Measurements from ENCODE around the gene ALG12.

Gene ALG12

DNA sequence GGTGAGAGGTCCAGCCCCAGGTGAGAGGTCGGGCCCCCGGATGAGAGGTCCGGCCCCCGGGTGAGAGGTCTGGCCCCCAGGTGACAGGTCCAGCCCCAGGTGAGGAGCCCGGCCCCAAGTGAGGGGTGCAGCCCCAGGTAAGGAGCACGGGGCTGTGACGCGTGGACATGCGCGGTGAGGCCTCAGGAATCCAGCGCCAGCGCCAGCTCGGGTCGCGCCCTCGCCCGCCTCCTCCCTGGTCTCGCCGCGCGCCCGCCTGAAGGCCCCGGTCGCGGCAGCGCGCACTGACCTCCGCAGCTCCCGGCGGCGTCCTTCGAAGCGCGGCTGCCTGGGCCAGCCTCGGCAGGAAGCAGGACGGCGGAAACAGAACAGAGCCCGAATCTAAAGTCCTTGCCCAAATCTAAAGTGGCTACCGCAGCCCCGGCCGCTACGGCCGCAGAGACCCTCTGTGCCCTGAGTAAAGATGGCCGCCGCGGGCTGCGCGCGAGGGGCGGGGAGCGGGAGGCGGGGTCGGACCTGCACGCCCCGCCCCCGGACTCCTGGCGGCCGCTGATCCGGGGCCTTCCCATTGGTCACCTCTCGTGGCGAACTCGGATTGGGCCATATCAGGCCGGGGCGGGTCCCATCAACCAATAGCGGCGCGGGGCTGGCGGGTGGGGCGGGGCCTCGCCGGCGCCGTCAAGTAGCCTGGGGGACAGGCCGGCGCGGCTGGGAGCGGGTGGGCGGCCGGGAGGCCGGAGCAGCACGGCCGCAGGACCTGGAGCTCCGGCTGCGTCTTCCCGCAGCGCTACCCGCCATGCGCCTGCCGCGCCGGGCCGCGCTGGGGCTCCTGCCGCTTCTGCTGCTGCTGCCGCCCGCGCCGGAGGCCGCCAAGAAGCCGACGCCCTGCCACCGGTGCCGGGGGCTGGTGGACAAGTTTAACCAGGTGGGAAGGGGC is at the start of gene ALG12, which contains the start of gene CRELD2:
Gene ALG12 (minus strand): TSS at position 465 of the 937 bp plus-strand sequence. CDS start 4,673 bp downstream, outside the sequence.
Gene CRELD2 (plus strand): TSS at position 661 of the 937 bp plus-strand sequence. CDS start 136 bp downstream, at position 797.
- peak; percentile 93 for DNase-seq

DNA sequence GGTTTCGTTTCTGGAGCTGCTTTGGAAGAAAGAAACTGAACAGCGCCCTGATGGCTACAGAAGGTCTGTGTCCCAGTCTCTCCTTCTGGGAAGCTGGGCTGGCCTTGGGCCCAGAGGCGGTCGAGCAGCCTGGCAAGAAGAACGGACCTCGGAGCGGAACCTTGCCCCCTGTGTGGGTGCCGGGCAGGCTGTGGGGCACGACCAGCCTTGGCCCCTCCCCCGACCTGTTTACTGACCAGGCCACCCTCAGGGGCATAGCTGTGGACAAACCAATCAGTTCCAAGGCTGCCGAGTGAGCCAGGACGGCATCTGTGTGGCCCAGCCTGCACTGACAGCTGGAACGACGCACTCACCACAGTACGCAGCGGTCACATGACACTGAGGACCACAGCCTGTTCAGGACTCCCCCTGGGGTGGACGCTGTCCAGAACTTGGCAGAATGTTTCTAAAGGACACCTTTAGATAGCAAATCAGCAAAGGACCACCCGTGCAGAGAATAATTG is 49.5 kb upstream of the ALG12 start:
- no peak for DNase-seq

DNA sequence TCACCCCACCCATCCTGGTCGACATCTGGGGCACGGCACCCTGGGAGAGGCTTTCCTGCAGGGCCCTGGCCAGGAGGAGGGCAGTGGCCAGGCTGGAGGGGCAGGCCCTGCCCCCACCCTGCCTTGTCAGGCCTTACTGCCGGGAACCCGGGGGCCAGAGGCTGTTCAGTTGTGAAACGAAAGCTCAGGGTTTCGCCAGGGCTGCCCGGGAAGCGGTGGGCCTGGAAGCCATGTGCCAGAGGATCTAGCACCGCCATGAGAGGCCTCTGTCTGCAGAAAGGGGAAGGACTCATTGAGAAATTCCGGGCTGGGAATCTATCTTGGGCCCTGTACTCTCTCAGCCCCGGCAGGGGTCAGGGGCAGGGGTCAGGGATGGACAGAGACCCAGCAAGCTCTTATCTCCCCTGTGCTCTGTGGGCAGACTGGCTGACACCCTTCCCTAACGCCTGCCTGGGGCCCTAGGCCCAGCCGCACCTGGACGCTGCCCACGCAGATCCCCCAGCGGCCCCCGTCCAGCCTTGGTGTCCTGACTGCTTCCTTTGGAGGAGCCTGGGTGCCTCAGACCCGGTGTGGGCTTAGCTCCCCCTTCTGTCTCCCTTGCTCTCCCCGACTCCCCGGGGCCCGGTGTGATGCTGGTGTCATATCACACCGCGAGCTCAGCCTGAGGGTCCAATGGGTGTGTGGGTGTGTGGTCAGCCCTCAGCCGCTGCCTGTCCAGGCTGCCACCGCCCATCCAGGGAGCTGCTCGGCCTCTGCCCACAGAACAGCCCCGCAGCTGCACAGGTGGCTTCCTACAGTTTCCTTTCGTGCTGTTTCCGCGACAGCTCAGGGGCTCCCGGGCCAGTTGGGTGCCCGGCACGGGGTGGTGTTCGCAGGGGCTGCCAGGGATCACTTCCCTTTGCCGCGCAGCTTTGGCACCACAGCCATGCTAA is 48.8 kb upstream of the ALG12 start:
- no peak for DNase-seq

- DNase-seq, result no peak
These were observed 48.0 kb upstream of the ALG12 start for GRCh38 chr22:49966041-49966773.

- no peak for DNase-seq
These were observed 47.1 kb upstream of the ALG12 start for GRCh38 chr22:49965091-49966040.

DNA sequence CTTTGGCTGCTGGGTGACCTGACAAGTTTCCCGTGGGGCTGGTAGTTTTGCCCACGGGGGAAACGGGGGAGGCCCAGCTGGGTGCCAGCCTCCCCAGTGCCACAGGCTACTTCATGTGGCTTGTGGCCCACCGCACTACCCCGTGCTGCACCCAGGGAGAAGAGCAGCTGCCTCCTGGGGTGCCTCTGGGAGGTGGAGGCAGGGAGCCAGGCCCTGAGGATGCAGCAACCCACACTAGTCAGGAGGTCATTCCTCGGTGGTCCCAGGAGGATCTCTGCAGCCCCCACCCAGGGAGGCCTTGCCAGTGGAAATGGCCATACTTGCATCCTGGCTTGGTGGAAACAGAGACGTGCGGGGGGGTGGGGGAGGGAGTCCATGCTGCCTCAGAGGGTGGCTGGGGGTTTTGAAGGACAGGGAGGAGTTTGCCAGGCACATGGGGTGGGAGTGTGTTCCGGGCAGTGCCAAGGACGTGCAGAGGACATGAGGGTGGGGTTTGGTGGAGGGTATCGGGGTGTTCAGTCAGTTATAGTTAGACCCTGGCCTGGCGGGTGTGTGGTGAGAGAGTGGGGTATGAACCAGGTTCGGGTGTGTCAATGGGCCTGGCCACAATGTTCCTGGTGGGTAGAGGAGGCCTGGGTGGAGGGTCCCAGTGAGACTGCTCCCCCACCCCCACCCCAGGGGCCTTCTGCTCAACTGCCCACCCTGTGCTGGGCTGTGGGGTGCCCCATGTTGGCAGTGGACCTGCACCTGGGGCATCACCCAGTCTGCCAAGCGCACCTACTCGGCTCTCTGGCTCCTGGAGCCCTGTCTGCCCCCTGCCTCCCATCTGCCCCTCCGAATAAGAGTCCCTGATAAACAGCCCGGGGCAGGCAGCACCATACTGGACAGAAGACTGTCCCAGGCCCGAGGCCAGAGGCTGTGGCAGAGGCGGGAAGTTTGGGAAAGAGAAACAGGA is 46.2 kb upstream of the ALG12 start:
- DNase-seq, result no peak

DNA sequence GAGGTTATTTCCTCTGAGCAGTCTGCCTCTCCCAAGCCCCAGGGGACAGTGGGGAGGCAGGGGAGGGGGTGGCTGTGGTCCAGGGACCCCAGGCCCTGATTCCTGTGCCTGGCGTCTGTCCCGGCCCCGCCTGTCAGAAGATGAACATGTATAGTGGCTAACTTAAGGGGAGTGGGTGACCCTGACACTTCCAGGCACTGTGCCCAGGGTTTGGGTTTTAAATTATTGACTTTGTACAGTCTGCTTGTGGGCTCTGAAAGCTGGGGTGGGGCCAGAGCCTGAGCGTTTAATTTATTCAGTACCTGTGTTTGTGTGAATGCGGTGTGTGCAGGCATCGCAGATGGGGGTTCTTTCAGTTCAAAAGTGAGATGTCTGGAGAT is 45.4 kb upstream of the ALG12 start:
- DNase-seq, result no peak

- DNase-seq, result no peak
These were observed 44.8 kb upstream of the ALG12 start for GRCh38 chr22:49962751-49963646.

DNA sequence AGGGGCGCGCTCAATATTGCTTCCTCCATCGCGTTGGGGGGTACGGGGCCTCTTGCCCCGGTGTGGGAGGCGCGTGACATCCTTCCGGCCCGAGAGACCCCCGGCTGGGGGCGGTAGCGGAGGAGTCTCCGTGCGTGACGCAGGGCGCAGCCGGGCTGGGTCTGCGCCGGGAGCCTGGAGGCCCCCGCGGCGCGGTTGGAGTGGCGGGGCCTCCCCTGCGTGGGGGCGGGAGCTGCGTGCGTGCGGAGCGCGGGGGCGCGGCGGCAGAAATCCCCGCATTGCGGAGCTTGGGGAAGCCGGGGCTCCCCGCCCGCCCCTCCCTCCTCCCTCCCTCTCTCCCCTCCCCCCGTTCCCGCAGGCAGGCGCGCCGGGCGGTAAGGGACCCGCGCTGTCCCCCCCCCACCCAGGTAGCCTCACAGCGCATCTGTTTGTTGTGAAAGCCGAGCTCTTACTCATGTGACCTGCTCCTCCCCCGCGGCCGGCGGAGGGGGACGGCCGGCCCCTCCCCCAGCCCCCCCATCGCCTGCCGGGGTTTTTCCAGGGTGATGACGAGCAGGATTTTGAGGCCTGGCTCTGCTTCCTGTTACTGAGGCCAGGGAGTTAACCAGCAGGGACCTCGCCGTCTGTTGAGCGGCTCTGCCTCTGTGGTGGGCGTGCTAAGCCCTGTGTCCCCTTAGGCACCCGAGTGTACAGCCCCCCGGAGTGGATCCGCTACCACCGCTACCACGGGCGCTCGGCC is 43.9 kb upstream of the ALG12 start:
- peak; percentile 43 for DNase-seq

- DNase-seq, result no peak
These were observed 43.4 kb upstream of the ALG12 start for GRCh38 chr22:49961601-49962011.

DNA sequence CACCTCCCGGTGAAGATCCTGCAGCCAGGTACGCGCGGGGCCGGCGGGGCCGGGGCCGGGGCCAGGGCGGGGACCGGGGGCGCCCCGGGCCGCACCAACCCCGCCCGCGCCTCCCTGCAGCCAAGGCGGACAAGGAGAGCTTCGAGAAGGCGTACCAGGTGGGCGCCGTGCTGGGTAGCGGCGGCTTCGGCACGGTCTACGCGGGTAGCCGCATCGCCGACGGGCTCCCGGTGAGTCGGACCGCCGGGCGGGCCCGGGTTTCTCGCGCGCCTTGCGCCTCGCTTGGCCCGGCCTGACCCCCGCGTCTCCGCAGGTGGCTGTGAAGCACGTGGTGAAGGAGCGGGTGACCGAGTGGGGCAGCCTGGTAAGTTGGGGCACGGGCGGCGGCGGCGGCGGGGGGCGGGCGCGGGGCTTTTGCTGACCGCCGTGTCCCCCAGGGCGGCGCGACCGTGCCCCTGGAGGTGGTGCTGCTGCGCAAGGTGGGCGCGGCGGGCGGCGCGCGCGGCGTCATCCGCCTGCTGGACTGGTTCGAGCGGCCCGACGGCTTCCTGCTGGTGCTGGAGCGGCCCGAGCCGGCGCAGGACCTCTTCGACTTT is 42.9 kb upstream of the ALG12 start:
- DNase-seq, result no peak

- DNase-seq, result peak; percentile 92
These were observed 42.1 kb upstream of the ALG12 start, which contains the start of gene PIM3 for GRCh38 chr22:49960159-49961004. PIM3 (plus strand) TSS chr22:49960772; CDS start chr22:49960948, 176 bp downstream.

DNA sequence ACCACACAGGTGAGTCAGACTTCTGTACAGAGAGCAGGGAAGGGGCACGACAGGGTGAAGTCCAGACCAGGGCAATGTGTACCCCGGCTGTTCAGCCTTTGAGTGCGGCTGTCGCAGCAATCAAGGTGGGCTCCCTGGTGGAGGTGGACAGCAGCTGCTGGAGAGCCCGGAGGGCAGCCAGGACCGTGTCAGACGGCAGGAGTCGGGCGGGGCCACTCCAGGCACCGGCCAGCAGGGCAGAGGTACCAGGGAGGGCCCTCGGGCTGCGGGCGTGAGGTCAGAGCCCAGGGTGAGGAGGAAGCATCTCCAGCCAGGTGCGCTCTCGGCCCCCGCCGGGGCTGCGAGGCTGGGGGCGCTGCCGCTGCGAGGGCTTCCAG is 41.5 kb upstream of the ALG12 start:
- DNase-seq, result no peak

DNA sequence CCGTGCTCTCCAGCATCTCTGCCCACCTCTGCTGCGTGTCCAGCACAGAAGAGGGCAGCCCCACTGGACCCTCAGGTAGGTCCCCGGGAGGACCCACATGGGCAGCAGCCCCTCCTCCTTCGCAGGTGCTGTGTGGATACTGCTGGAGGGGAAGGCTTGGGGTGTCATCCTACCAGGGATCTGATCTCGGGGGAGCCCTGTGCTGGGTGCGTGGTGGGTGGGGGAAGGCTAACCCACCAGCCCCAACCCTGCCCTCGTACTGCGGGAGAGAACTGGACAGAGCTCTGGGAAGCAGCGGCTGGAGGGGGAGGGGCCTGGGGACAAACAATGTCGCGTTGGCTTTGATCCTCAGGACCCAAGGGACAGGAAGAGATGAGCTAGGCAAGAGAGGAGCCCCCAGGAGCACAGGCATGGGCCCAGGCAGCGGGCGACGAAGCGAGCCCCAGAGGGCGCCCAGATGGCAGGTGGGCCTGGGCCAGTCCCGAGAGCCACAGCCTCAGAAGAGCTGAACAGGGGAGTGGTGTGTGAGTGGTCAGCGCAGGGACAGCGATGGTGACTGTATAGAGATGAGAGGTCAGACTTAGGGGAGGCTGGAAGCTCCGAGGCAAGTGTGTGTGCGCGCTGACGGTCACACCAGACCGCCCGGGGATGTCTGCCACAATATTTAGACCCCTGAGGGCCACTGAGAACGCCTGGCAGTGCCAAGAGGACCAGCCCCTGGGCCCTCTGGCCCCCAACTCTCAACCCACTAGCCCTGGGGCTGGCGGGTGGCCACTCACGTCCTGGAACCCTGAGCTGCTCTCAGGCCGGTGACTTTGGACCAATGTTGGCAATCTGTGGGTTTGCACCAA is 40.9 kb upstream of the ALG12 start:
- no peak for DNase-seq

- DNase-seq, result no peak
These were observed 40.2 kb upstream of the ALG12 start for GRCh38 chr22:49958366-49958921.

All from NCI-H1105 treated with DMSO at 0.1 percent for 48 hours (cell line).